Testis (tissue), 2 donors: Measurements from ENCODE around the gene SPG11.

ENCODE experiments used
- CTCF ChIP-seq, 3 experiments: fragments of 450-650 bp in 2 of 3; fragments of 200-600 bp in 1 of 3; sonication (generic) in 1 of 3; IDR thresholded peaks; one replicate each; pipeline ENCODE4 v1.5.1; 2016 to 2019; ENCODE audit warnings: antibody characterized with exemption in 3 of 3, mild to moderate bottlenecking in 2 of 3, moderate library complexity in 1 of 3
- POLR2A ChIP-seq: fragments of 450-650 bp; IDR thresholded peaks from one replicate; pipeline ENCODE4 v1.6.1; 2017; ENCODE audit warnings: antibody characterized with exemption, mild to moderate bottlenecking, moderate library complexity

- TF ChIP-seq CTCF (IDR thresholded peaks at IDR 0.05) (no peak), POLR2A (no peak)
Observed at GRCh38 chr15:44535092-44535491, 128.4 kb downstream of the SPG11 start.
